IMR-90 (cell line): ENCODE data around the gene RAB11FIP4. TPM values are rescaled to one million over a fixed set of nuclear protein-coding genes. Genes with fewer than 3 reads are reported as not detected.

Source experiments
- ATAC-seq: fragments of 200-7000 bp; cut with Tn5 transposase; 2 replicates; pipeline ENCODE4 v1.9.1; 2020; ENCODE audit warnings: low read depth, mild to moderate bottlenecking, moderate library complexity
- BruUV-seq: library from RNA; stranded (reverse); fragments of 400-500 nt; replicated peaks from 2 replicates; lab custom pipeline; 2021; lab: Mats Ljungman, UMichigan
- CTCF ChIA-PET: fragments of 300-600 bp; formaldehyde crosslinking; extraction: SDS; loops from one replicate; lab custom pipeline; 2021; ENCODE audit warnings: antibody characterized with exemption; lab: Yijun Ruan, JAX
- POLR2A ChIA-PET: fragments of 300-600 bp; sonication (Branson Sonifier 250); formaldehyde crosslinking; loops from one replicate; lab custom pipeline; 2022; ENCODE audit warnings: antibody characterized with exemption; ENCODE audit not compliant: unreplicated experiment; lab: Charles Lee
- DNase-seq: peaks from one replicate; pipeline ENCODE4 v3.0.0; 2013
- H2AFZ ChIP-seq: replicated peaks from 2 replicates; pipeline ENCODE3; 2013; ENCODE audit warnings: low read length, mild to moderate bottlenecking; ENCODE audit not compliant: poor library complexity
- H2AK5ac ChIP-seq: 2 replicates; pipeline ENCODE4 v1.6.1; 2013; ENCODE audit warnings: low read depth, low read length, inconsistent platforms
- H2AK9ac ChIP-seq: replicated peaks from 2 replicates; pipeline ENCODE3; 2013; ENCODE audit warnings: mild to moderate bottlenecking, low read depth, low read length, moderate library complexity; ENCODE audit not compliant: poor library complexity
- H2BK120ac ChIP-seq: 2 replicates; pipeline ENCODE4 v1.6.1; 2013; ENCODE audit warnings: low read depth, low read length, inconsistent platforms
- H2BK15ac ChIP-seq: 3 replicates; pipeline ENCODE4 v1.6.1; 2013; ENCODE audit warnings: low read depth, low read length, inconsistent platforms
- H2BK20ac ChIP-seq: 2 replicates; pipeline ENCODE4 v1.6.1; 2013; ENCODE audit warnings: low read depth, mild to moderate bottlenecking, inconsistent platforms, low read length, moderate library complexity
- H2BK5ac ChIP-seq: 2 replicates; pipeline ENCODE4 v1.6.1; 2013; ENCODE audit warnings: mild to moderate bottlenecking, low read depth, low read length, inconsistent platforms; ENCODE audit not compliant: poor library complexity, severe bottlenecking
- H3K14ac ChIP-seq: replicated peaks from 2 replicates; pipeline ENCODE4 v1.6.1; 2013; ENCODE audit warnings: low read depth, low read length, inconsistent platforms
- H3K18ac ChIP-seq: 2 replicates; pipeline ENCODE4 v1.6.1; 2013; ENCODE audit warnings: low read depth, low read length, control low read depth
- H3K23ac ChIP-seq: 2 replicates; pipeline ENCODE4 v1.6.1; 2013; ENCODE audit warnings: low read depth, low read length, inconsistent platforms
- H3K27ac ChIP-seq: 2 replicates; pipeline ENCODE4 v1.5.1; 2013; ENCODE audit warnings: mild to moderate bottlenecking, control low read depth, low read length; ENCODE audit not compliant: insufficient read depth
- H3K27me3 ChIP-seq: 2 replicates; pipeline ENCODE4 v1.6.1; 2013; ENCODE audit warnings: low read length; ENCODE audit not compliant: control insufficient read depth, insufficient read depth
- H3K36me3 ChIP-seq: 2 replicates; pipeline ENCODE4 v1.6.1; 2013; ENCODE audit warnings: low read length, mixed read lengths; ENCODE audit not compliant: control insufficient read depth, insufficient read depth
- H3K4ac ChIP-seq: 2 replicates; pipeline ENCODE4 v1.6.1; 2013; ENCODE audit warnings: low read depth, low read length, inconsistent platforms
- H3K4me1 ChIP-seq: 2 replicates; pipeline ENCODE4 v1.6.1; 2013; ENCODE audit warnings: low read length, mixed read lengths; ENCODE audit not compliant: control insufficient read depth, insufficient read depth
- H3K4me2 ChIP-seq: 2 replicates; pipeline ENCODE4 v1.6.1; 2013; ENCODE audit warnings: low read depth, mild to moderate bottlenecking, control low read depth, low read length, moderate library complexity
- H3K4me3 ChIP-seq: 2 replicates; pipeline ENCODE4 v1.5.1; 2013; ENCODE audit warnings: low read depth, mild to moderate bottlenecking, control low read depth, low read length, moderate library complexity; ENCODE audit not compliant: insufficient read depth
- H3K56ac ChIP-seq: 2 replicates; pipeline ENCODE4 v1.6.1; 2013; ENCODE audit warnings: low read length, inconsistent platforms; ENCODE audit not compliant: insufficient read depth; ENCODE audit errors: extremely low read depth
- H3K79me1 ChIP-seq, 2 experiments: 2 replicates each; pipeline ENCODE4 v1.6.1; 2013; ENCODE audit warnings: low read length in 2 of 2, inconsistent platforms in 1 of 2, low read depth in 1 of 2
- H3K9ac ChIP-seq: 2 replicates; pipeline ENCODE4 v1.6.1; 2013; ENCODE audit warnings: low read depth, low read length, control low read depth
- H3K9me1 ChIP-seq: 2 replicates; pipeline ENCODE4 v1.6.1; 2013; ENCODE audit warnings: low read length, inconsistent platforms; ENCODE audit not compliant: insufficient read depth
- H3K9me3 ChIP-seq: 2 replicates; pipeline ENCODE4 v1.6.1; 2013; ENCODE audit warnings: low read length; ENCODE audit not compliant: control insufficient read depth, insufficient read depth
- H4K20me1 ChIP-seq: 2 replicates; pipeline ENCODE4 v1.6.1; 2013; ENCODE audit warnings: low read length, inconsistent platforms; ENCODE audit not compliant: insufficient read depth
- H4K5ac ChIP-seq: 2 replicates; pipeline ENCODE4 v1.6.1; 2013; ENCODE audit warnings: mild to moderate bottlenecking, low read depth, low read length, control low read depth
- H4K8ac ChIP-seq, 2 experiments: 2 replicates each; pipeline ENCODE4 v1.6.1; 2013; ENCODE audit warnings: low read depth in 2 of 2, low read length in 2 of 2, control low read depth in 1 of 2, inconsistent platforms in 1 of 2
- H4K91ac ChIP-seq: 2 replicates; pipeline ENCODE4 v1.6.1; 2013; ENCODE audit warnings: low read depth, low read length, inconsistent platforms; ENCODE audit not compliant: insufficient read depth
- BHLHE40 ChIP-seq: fragments of 150-350 bp; IDR thresholded peaks from 2 replicates; pipeline ENCODE4 v1.6.1; 2016; ENCODE audit warnings: mild to moderate bottlenecking, low read depth, low read length
- CHD1 ChIP-seq: IDR thresholded peaks from 2 replicates; pipeline ENCODE4 v1.6.1; 2012; ENCODE audit warnings: low read depth, low read length, improper control_type of control experiment
- ELK1 ChIP-seq: fragments of 150-350 bp; IDR thresholded peaks from 2 replicates; pipeline ENCODE4 v1.6.1; 2016; ENCODE audit warnings: low read depth, mild to moderate bottlenecking, low read length, moderate library complexity, borderline replicate concordance
- FOS ChIP-seq: fragments of 150-350 bp; IDR thresholded peaks from 2 replicates; pipeline ENCODE4 v1.6.1; 2016; ENCODE audit warnings: low read depth, low read length
- MAFK ChIP-seq: IDR thresholded peaks from 2 replicates; pipeline ENCODE4 v1.6.1; 2012; ENCODE audit warnings: low read depth, low read length, improper control_type of control experiment
- MXI1 ChIP-seq: IDR thresholded peaks from 2 replicates; pipeline ENCODE4 v1.6.1; 2012; ENCODE audit warnings: low read depth, mild to moderate bottlenecking, low read length, moderate library complexity, borderline replicate concordance
- NFE2L2 ChIP-seq: fragments of 150-350 bp; IDR thresholded peaks from 2 replicates; pipeline ENCODE4 v1.6.1; 2016; ENCODE audit warnings: low read depth, mild to moderate bottlenecking, low read length
- RAD21 ChIP-seq: IDR thresholded peaks from 2 replicates; pipeline ENCODE4 v1.6.1; 2012; ENCODE audit warnings: low read length, improper control_type of control experiment
- RCOR1 ChIP-seq: IDR thresholded peaks from 2 replicates; pipeline ENCODE4 v1.6.1; 2012; ENCODE audit warnings: mild to moderate bottlenecking, low read length, improper control_type of control experiment; ENCODE audit not compliant: insufficient replicate concordance
- SMC3 ChIP-seq: fragments of 150-350 bp; IDR thresholded peaks from 2 replicates; pipeline ENCODE4 v1.6.1; 2016; ENCODE audit warnings: low read depth, mild to moderate bottlenecking, antibody characterized with exemption, low read length, moderate library complexity
- USF2 ChIP-seq: fragments of 150-350 bp; IDR thresholded peaks from 2 replicates; pipeline ENCODE4 v1.6.1; 2017; ENCODE audit warnings: mild to moderate bottlenecking, antibody characterized with exemption, low read length, low read depth
- WGBS, 2 experiments: methylation state at CpG; one replicate each; pipeline versions ENCODE4 v1.1.5 to v1.1.7; 2013; ENCODE audit warnings: missing lambda C conversion rate in 2 of 2; ENCODE audit not compliant: insufficient read length in 1 of 2; ENCODE audit errors: extremely low coverage in 2 of 2; 5-methylcytosine and 5-hydroxymethylcytosine counted together
- dilution Hi-C: fragments of 300-500 bp; cut with HindIII; formaldehyde crosslinking; loops from one replicate; pipeline ENCODE4 v1.14.3; 2018; ENCODE audit warnings: low sequenced_read_pairs; ENCODE audit not compliant: unreplicated experiment
- in situ Hi-C: fragments of 300-500 bp; cut with MboI; formaldehyde crosslinking; loops from 3 replicates; pipeline ENCODE4 v1.14.3; 2019; ENCODE audit warnings: low sequenced_read_pairs, inconsistent platforms, mixed read lengths
- intact Hi-C: fragments of 100-400 bp; cut with micrococcal nuclease; formaldehyde crosslinking; loops from 2 replicates; pipeline ENCODE4 v1.10.0; 2022
- polyA plus RNA-seq, 3 experiments: library from polyadenylated mRNA; depleted of rRNA; stranded (reverse); fragments of >200 nt; gene quantifications; 2 replicates each; pipeline ENCODE4 v1.2.3, GENCODE V29; 2012; ENCODE audit warnings: low replicate concordance in 1 of 3
- total RNA-seq: library from RNA; depleted of rRNA; stranded (reverse); fragments of >200 nt; gene quantifications from 2 replicates; pipeline ENCODE4 v1.2.3, GENCODE V29; 2012

The RAB11FIP4 gene
- total and polyA plus RNA-seq, 2 of the 4 experiments (the other 2 are of a cell fraction): 0.68 to 1.1 TPM

GRCh38 chr17:31415640-31416502 lies 24.4 kb downstream of the RAB11FIP4 start:
- no peaks in the 10 kb centered on the region for H3K79me1 ChIP-seq
- H3K9me3 ChIP-seq: no peaks in the 10 kb centered on the region
- ChIA-PET CTCF (no interaction called here), POLR2A (no interaction called here)
- H3K4me1 ChIP-seq: no peaks in the 10 kb centered on the region; the same call in 1 of the 2 replicates
- H4K20me1 ChIP-seq: 0 out of 2 replicates have a peak, but pooled peaks cover 3% of the 10 kb centered on the region
- ATAC-seq (no peak), DNase-seq (no peak)
- no peak overlapping the region for H2AK5ac ChIP-seq
- no peak overlapping the region for H3K4me3 ChIP-seq
- no peak overlapping the region for H2BK15ac ChIP-seq
- BruUV-seq: no TSS peak
- no peaks in the 10 kb centered on the region for H3K36me3 ChIP-seq
- no peak overlapping the region for H3K9ac ChIP-seq
- 68% methylated on average over 7 of the region's 22 CpGs; no CpG with 5 or more reads in 1 of the 2 experiments for WGBS, 2 experiments
- peaks cover 17% of the 10 kb centered on the region for H3K27me3 ChIP-seq
- H2BK5ac ChIP-seq: no peak overlapping the region
- no peak overlapping the region for H3K14ac ChIP-seq
- H2AK9ac ChIP-seq: no peak overlapping the region
- intact Hi-C loops (no loop called here), dilution Hi-C loops (no loop called here), in situ Hi-C loops (no loop called here)
- H3K23ac ChIP-seq: no peak overlapping the region
- TF ChIP-seq ELK1 (no peak), BHLHE40 (no peak), NFE2L2 (no peak), FOS (no peak), CHD1 (no peak), MAFK (no peak), USF2 (no peak), RAD21 (no peak), SMC3 (no peak), MXI1 (no peak), RCOR1 (no peak)
- H4K91ac ChIP-seq: no peak overlapping the region
- H2BK20ac ChIP-seq: no peak overlapping the region
- no peak overlapping the region for H4K5ac ChIP-seq
- no peak overlapping the region for H3K4ac ChIP-seq
- no peak overlapping the region for H2AFZ ChIP-seq
- peaks cover 4% of the 10 kb centered on the region; the same call in 1 of the 2 replicates for H3K9me1 ChIP-seq
- no peak overlapping the region for H4K8ac ChIP-seq
- H3K27ac ChIP-seq: no peak overlapping the region
- no peak overlapping the region for H3K4me2 ChIP-seq
- H3K18ac ChIP-seq: no peak overlapping the region
- no peak overlapping the region for H2BK120ac ChIP-seq
- no peak overlapping the region for H3K56ac ChIP-seq
